ENCODE data around the gene RFX5.
"Not testable (repeated sequence)": the region's sequence is repeated elsewhere in the genome, so short reads cannot be mapped to it uniquely, and the experiment has no call there.

Gene RFX5

DNA sequence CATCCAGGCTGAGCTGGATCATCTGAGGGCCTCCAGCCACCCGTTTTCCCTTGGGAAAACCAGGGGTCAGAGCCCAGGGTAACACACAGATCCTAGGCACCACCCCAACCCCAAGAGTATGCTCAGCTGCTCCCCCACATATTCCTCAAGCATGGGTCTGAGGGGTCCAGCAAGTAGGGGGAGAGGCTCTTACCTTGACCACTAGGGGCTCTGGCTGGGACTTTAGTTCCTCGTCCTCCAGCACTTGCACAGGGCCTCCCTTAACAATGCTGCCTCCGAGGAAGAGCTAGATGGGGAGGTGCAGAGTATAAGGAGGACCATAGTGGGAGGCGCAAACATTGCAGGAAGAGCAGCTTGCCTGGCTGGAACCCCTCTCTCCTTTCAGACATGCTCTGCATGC is 17.9 kb upstream of the RFX5 start:
- no peak for DNase-seq (ENCODE audit: extremely low read depth, insufficient read length)
- TF ChIP-seq, protein P1, sequence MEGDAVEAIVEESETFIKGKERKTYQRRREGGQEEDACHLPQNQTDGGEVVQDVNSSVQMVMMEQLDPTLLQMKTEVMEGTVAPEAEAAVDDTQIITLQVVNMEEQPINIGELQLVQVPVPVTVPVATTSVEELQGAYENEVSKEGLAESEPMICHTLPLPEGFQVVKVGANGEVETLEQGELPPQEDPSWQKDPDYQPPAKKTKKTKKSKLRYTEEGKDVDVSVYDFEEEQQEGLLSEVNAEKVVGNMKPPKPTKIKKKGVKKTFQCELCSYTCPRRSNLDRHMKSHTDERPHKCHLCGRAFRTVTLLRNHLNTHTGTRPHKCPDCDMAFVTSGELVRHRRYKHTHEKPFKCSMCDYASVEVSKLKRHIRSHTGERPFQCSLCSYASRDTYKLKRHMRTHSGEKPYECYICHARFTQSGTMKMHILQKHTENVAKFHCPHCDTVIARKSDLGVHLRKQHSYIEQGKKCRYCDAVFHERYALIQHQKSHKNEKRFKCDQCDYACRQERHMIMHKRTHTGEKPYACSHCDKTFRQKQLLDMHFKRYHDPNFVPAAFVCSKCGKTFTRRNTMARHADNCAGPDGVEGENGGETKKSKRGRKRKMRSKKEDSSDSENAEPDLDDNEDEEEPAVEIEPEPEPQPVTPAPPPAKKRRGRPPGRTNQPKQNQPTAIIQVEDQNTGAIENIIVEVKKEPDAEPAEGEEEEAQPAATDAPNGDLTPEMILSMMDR (IDR thresholded peaks at IDR 0.05; ENCODE audit: insufficient read depth, low read length, poor library complexity, severe bottlenecking) = peak; percentile 4
- H3K36me3 ChIP-seq (ENCODE audit: control insufficient read depth, insufficient read depth, low read length) = no peaks in the 10 kb centered on the region

GRCh38 chr1:151362308-151363155 is 15.5 kb upstream of the RFX5 start:
- H3K4me3 ChIP-seq (replicated peaks; ENCODE audit: low read depth, low read length) = no peak overlapping the region
- TF ChIP-seq, protein P1 (IDR thresholded peaks at IDR 0.05; ENCODE audit: insufficient read depth, low read length, poor library complexity, severe bottlenecking) = no peak
- DNase-seq (ENCODE audit: extremely low read depth, insufficient read length) = no peak

More for the DNA sequence above, 17.9 kb upstream of the RFX5 start:
- Histone ChIP-seq H3K27me3 (replicated peaks; ENCODE audit: control insufficient read depth, insufficient read depth, low read length) (no peaks in the 10 kb centered on the region), H3K4me3 (replicated peaks; ENCODE audit: low read depth, low read length) (no peak overlapping the region)

DNA sequence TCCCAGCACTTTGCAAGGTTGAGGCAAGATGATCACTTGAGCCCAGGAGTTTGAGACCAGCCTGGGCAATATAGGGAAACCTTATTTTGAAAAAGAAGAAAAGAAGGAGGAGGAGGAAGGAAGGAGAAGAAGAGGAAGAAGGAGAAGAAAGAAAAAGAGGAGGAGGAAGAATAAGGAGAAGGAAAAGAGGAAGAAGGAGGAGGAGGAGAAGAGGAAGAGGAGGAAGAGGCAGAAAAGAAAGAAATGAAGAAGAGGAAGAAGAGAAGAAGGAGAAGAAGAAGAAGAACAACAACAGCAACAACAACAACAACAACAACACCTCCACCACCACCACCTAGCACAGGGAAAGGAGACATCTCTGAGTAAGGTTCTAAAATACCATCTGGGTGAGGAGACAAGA is 14.8 kb upstream of the RFX5 start:
- TF ChIP-seq, protein P1 (IDR thresholded peaks at IDR 0.05; ENCODE audit: insufficient read depth, low read length, poor library complexity, severe bottlenecking) = no peak
- Histone ChIP-seq H3K27me3 (replicated peaks; ENCODE audit: control insufficient read depth, insufficient read depth, low read length) (no peaks in the 10 kb centered on the region), H3K4me3 (replicated peaks; ENCODE audit: low read depth, low read length) (no peak overlapping the region), H3K36me3 (ENCODE audit: control insufficient read depth, insufficient read depth, low read length) (no peaks in the 10 kb centered on the region)
- no peak for DNase-seq (ENCODE audit: extremely low read depth, insufficient read length)

More at GRCh38 chr1:151362308-151363155, 15.5 kb upstream of the RFX5 start:
- Histone ChIP-seq H3K36me3 (ENCODE audit: control insufficient read depth, insufficient read depth, low read length) (no peaks in the 10 kb centered on the region), H3K27me3 (replicated peaks; ENCODE audit: control insufficient read depth, insufficient read depth, low read length) (no peaks in the 10 kb centered on the region)

DNA sequence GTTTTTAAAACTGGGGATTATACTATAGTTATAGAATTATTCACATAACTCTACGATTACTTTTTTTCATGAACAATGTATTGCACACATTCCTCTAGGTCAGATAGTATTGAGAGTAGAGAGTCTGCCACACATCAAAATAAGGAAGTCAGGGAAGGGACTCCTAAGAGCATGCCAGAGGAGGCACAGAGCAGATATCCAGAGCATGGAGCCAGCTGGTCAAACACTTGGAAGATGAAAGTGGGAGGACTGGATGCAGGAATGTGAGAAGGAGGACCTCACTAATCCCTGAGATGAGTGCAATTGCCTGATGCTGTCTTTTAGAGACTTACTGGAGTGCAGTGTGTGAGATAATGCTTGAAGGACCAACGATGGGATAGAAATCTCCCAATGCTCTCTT is 9.6 kb upstream of the RFX5 start:
- no peaks in the 10 kb centered on the region for H3K27me3 ChIP-seq (replicated peaks; ENCODE audit: control insufficient read depth, insufficient read depth, low read length)
- TF ChIP-seq, protein P1 (IDR thresholded peaks at IDR 0.05; ENCODE audit: insufficient read depth, low read length, poor library complexity, severe bottlenecking) = no peak

GRCh38 chr1:151352021-151352718 is 5.1 kb upstream of the RFX5 start:
- no peak overlapping the region for H3K4me3 ChIP-seq (replicated peaks; ENCODE audit: low read depth, low read length)
- TF ChIP-seq, protein P1 (IDR thresholded peaks at IDR 0.05; ENCODE audit: insufficient read depth, low read length, poor library complexity, severe bottlenecking) = no peak
- no peaks in the 10 kb centered on the region for H3K36me3 ChIP-seq (ENCODE audit: control insufficient read depth, insufficient read depth, low read length)
- no peaks in the 10 kb centered on the region for H3K27me3 ChIP-seq (replicated peaks; ENCODE audit: control insufficient read depth, insufficient read depth, low read length)
- DNase-seq (ENCODE audit: extremely low read depth, insufficient read length) = no peak

More for the DNA sequence above, 9.6 kb upstream of the RFX5 start:
- H3K4me3 ChIP-seq (replicated peaks; ENCODE audit: low read depth, low read length) = no peak overlapping the region
- H3K36me3 ChIP-seq (ENCODE audit: control insufficient read depth, insufficient read depth, low read length) = no peaks in the 10 kb centered on the region
- no peak for DNase-seq (ENCODE audit: extremely low read depth, insufficient read length)

DNA sequence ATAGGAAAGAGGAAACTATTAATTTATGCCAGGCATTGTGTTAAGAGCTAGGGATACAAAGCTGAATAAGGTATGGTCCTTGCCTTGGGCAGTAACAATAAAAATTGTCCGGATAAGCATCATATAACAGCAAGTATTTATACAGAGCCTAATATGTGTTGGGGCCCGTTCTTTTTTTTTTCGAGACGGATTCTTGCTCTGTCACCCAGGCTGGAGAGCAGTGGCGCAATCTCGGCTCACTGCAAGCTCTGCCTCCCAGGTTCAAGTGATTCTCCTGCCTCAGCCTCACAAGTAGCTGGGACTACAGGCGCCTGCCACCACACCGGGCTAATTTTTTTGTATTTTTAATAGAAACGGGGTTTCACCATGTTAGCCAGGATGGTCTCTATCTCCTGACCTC is 3.3 kb upstream of the RFX5 start:
- H3K4me3 ChIP-seq (replicated peaks; ENCODE audit: low read depth, low read length) = not testable (repeated sequence)

More for the DNA sequence above, 3.3 kb upstream of the RFX5 start:
- DNase-seq (ENCODE audit: extremely low read depth, insufficient read length); H3K27me3 ChIP-seq (replicated peaks; ENCODE audit: control insufficient read depth, insufficient read depth, low read length); H3K36me3 ChIP-seq (ENCODE audit: control insufficient read depth, insufficient read depth, low read length): not testable (repeated sequence)
